OCI-LY7 (cell line): Measurements from ENCODE around the gene LSAMP. TPM values are rescaled to one million over a fixed set of nuclear protein-coding genes. Genes with fewer than 3 reads are reported as not detected.

Experiments used
- BruUV-seq: library from RNA; stranded (reverse); fragments of 400-500 nt; replicated peaks from 2 replicates; lab custom pipeline; 2021; lab: Mats Ljungman, UMichigan
- CTCF ChIA-PET: fragments of 300-600 bp; sonication (Branson Sonifier 250); formaldehyde crosslinking; loops from one replicate; lab custom pipeline; 2022; ENCODE audit warnings: antibody characterized with exemption; ENCODE audit not compliant: unreplicated experiment; lab: Charles Lee
- POLR2A ChIA-PET: fragments of 300-600 bp; sonication (Branson Sonifier 250); formaldehyde crosslinking; loops from one replicate; lab custom pipeline; 2022; ENCODE audit warnings: antibody characterized with exemption; lab: Charles Lee
- DNase-seq: peaks from one replicate; pipeline ENCODE4 v3.0.0-alpha.2; 2015; ENCODE audit warnings: low spot score
- H2AFZ ChIP-seq: fragments of 200-600 bp; sonication (generic), shearing (Covaris generic); 2 replicates; pipeline ENCODE4 v1.6.1; 2014; ENCODE audit warnings: mild to moderate bottlenecking, antibody characterized with exemption, low read length, moderate library complexity
- H3K27ac ChIP-seq: fragments of 200-600 bp; sonication (generic); 2 replicates; pipeline ENCODE4 v1.5.1; 2014; ENCODE audit warnings: mixed run types, low read depth, mild to moderate bottlenecking, moderate library complexity, low read length, inconsistent platforms; ENCODE audit not compliant: poor library complexity, severe bottlenecking
- H3K36me3 ChIP-seq: fragments of 200-600 bp; sonication (generic); 2 replicates; pipeline ENCODE4 v1.6.1; 2014; ENCODE audit warnings: mild to moderate bottlenecking, antibody characterized with exemption, low read length, moderate library complexity, mixed read lengths; ENCODE audit not compliant: insufficient read depth
- H3K4me1 ChIP-seq: fragments of 200-600 bp; sonication (generic); 2 replicates; pipeline ENCODE4 v1.5.1; 2014; ENCODE audit warnings: mild to moderate bottlenecking, low read length; ENCODE audit not compliant: insufficient read depth, poor library complexity, severe bottlenecking
- H3K4me2 ChIP-seq: fragments of 200-600 bp; sonication (generic); 2 replicates; pipeline ENCODE4 v1.6.1; 2014; ENCODE audit warnings: mild to moderate bottlenecking, low read length
- H3K4me3 ChIP-seq: fragments of 200-600 bp; sonication (generic); 2 replicates; pipeline ENCODE4 v1.5.1; 2014; ENCODE audit warnings: mild to moderate bottlenecking, low read depth, low read length; ENCODE audit not compliant: poor library complexity, severe bottlenecking
- H3K79me2 ChIP-seq: fragments of 200-600 bp; sonication (generic); 2 replicates; pipeline ENCODE4 v1.6.1; 2016; ENCODE audit warnings: low read depth, mild to moderate bottlenecking, low read length, moderate library complexity, mixed read lengths; ENCODE audit not compliant: insufficient read depth
- H3K9me2 ChIP-seq: fragments of 200-600 bp; sonication (generic); 2 replicates; pipeline ENCODE4 v1.6.1; 2016; ENCODE audit warnings: mild to moderate bottlenecking, low read length, mixed read lengths; ENCODE audit not compliant: insufficient read depth
- H3K9me3 ChIP-seq: fragments of 200-600 bp; sonication (generic); 2 replicates; pipeline ENCODE4 v1.6.1; 2014; ENCODE audit warnings: mild to moderate bottlenecking, mixed run types, low read length, mixed read lengths
- H4K20me1 ChIP-seq: fragments of 200-600 bp; sonication (generic); 2 replicates; pipeline ENCODE4 v1.6.1; 2014; ENCODE audit warnings: mild to moderate bottlenecking, antibody characterized with exemption, low read length, moderate library complexity, mixed read lengths; ENCODE audit not compliant: insufficient read depth
- CTCF ChIP-seq: fragments of 200-600 bp; sonication (generic); conservative IDR thresholded peaks from 2 replicates; pipeline ENCODE4 v1.5.1; 2014; ENCODE audit warnings: mild to moderate bottlenecking, antibody characterized with exemption, low read length, moderate library complexity, mixed read lengths
- EZH2phosphoT487 ChIP-seq: fragments of 200-600 bp; sonication (generic); IDR thresholded peaks from 2 replicates; pipeline ENCODE4 v1.6.1; 2018; ENCODE audit warnings: low read depth, borderline replicate concordance, mild to moderate bottlenecking, mixed run types, antibody characterized with exemption, low read length, moderate library complexity, mixed read lengths
- intact Hi-C: fragments of 100-400 bp; cut with micrococcal nuclease; formaldehyde crosslinking; loops from one replicate; pipeline ENCODE4 v1.10.0; 2022; ENCODE audit not compliant: unreplicated experiment
- total RNA-seq, 2 experiments: library from RNA; depleted of rRNA in 1 of 2; stranded (reverse); fragments of >200 nt in 1 of 2; shearing (Covaris generic) in 1 of 2; gene quantifications; 2 replicates each; pipeline ENCODE4 v1.2.3, GENCODE V29; 2014 to 2022

The LSAMP gene
- total RNA-seq, 2 experiments from 2014 or later, result 1.4 TPM; not detected in 1

DNA sequence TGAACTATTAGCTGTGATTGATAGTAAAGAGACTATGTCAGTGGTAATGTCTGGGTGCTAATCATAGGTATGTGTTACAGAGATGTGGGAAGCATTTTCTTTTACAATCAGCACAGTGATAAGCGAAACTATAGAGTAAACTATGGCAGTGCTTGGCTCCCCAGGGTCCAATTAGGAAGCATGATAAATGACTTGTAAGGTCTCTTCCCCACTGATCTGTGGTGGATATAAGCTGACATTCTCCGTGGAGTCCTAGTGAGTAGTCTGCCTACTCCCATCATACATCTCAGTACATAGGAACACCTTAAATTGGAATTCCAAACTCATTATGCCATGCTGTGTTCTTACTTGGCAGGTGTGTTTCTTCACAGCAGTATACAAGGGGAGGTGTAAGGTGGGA, 617.8 kb downstream of the LSAMP start:
- CTCF ChIA-PET, result interaction anchor here (0.6 to 1.1 kb wide), 2 partner anchors 8 to 403 kb away, joined by 3 to 4 read pairs; no protein-coding TSS in a partner anchor
- BruUV-seq, result no TSS peak
- POLR2A ChIA-PET, result interaction anchor here (0.7 to 1.1 kb wide), 4 partner anchors 9 to 1415 kb away, joined by 3 to 5 read pairs (median 3); no protein-coding TSS in a partner anchor

GRCh38 chr3:115825046-115825445, 620.2 kb downstream of the LSAMP start:
- Histone ChIP-seq H3K36me3 (no peaks in the 10 kb centered on the region), H3K4me1 (no peaks in the 10 kb centered on the region), H3K4me2 (no peak overlapping the region), H3K79me2 (no peaks in the 10 kb centered on the region), H3K9me2 (no peaks in the 10 kb centered on the region), H4K20me1 (no peaks in the 10 kb centered on the region), H3K27ac (no peak overlapping the region), H2AFZ (no peak overlapping the region), H3K9me3 (no peaks in the 10 kb centered on the region), H3K4me3 (no peak overlapping the region)
- no peak for DNase-seq
- CTCF ChIA-PET, result no interaction called here
- POLR2A ChIA-PET, result no interaction called here
- BruUV-seq, result no TSS peak
- intact Hi-C loops, result no loop called here
- TF ChIP-seq EZH2phosphoT487 (no peak), CTCF (no peak)

More for the DNA sequence above, 617.8 kb downstream of the LSAMP start:
- Histone ChIP-seq H3K9me2 (no peaks in the 10 kb centered on the region), H3K36me3 (no peaks in the 10 kb centered on the region), H3K4me3 (no peak overlapping the region), H4K20me1 (no peaks in the 10 kb centered on the region), H3K9me3 (no peaks in the 10 kb centered on the region), H3K79me2 (no peaks in the 10 kb centered on the region), H3K4me2 (no peak overlapping the region), H3K27ac (no peak overlapping the region), H3K4me1 (no peaks in the 10 kb centered on the region), H2AFZ (no peak overlapping the region)
- TF ChIP-seq CTCF (no peak), EZH2phosphoT487 (no peak)
- no peak for DNase-seq
- intact Hi-C loops, result no loop called here

GRCh38 chr3:115823083-115823482, 622.2 kb downstream of the LSAMP start:
- POLR2A ChIA-PET, result no interaction called here
- no peaks in the 10 kb centered on the region for H3K79me2 ChIP-seq
- H3K9me2 ChIP-seq, result no peaks in the 10 kb centered on the region
- H3K27ac ChIP-seq, result no peak overlapping the region
- DNase-seq, result no peak
- CTCF ChIA-PET, result no interaction called here
- intact Hi-C loops, result no loop called here
- TF ChIP-seq CTCF (no peak), EZH2phosphoT487 (no peak)
- H3K4me3 ChIP-seq, result no peak overlapping the region
- H3K36me3 ChIP-seq, result no peaks in the 10 kb centered on the region
- no peaks in the 10 kb centered on the region for H3K9me3 ChIP-seq
- H3K4me2 ChIP-seq, result no peak overlapping the region
- H3K4me1 ChIP-seq, result no peaks in the 10 kb centered on the region
- no TSS peak for BruUV-seq
- H2AFZ ChIP-seq, result no peak overlapping the region
- no peaks in the 10 kb centered on the region for H4K20me1 ChIP-seq
